ENCODE data around the gene CCDC197. TPM values are rescaled to one million over a fixed set of nuclear protein-coding genes. Genes with fewer than 3 reads are reported as not detected.
A peak's percentile ranks its signal among the peaks of the same experiment; 100 is the strongest.

Gene CCDC197
- total RNA-seq, 1 experiment from 2014 or later: not detected

DNA sequence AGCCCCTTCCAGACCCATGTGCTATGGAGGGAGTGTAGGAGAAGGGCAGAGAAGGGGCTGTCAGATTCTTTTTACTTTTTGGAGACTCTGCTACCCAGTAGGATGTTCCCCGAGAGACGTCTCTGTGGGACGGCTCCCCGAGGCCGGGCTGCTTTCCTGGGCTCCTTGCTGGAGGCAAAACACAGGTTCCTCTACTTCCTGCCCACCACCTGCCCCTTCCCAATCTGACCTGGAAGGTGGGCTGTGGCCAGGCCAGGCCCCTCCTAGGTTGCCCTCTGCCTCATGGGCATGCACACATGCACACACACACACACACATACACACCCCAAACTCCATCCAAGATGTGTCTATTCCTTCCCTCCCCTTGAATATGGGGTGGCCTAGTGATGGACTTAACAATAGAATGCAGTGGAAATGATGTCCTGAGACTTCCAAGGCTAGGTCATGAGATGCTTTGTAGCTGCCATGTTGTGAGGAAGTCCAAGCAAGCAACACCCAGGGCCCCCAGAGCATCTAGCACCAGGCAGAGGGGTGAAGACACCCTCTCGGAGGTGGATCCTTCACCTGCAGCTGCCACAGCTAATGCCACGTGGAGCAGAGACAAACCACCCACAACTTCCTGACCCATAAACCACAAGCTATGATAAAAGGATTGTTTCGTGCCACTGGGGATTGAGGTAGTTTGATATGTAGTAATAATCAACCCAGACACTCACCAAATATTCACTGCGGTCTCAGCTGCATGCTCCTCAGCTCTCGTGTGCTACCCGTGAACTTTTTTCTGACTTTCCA is 19.1 kb upstream of the CCDC197 start:
- no peak for DNase-seq (ENCODE audit: low spot score)

DNA sequence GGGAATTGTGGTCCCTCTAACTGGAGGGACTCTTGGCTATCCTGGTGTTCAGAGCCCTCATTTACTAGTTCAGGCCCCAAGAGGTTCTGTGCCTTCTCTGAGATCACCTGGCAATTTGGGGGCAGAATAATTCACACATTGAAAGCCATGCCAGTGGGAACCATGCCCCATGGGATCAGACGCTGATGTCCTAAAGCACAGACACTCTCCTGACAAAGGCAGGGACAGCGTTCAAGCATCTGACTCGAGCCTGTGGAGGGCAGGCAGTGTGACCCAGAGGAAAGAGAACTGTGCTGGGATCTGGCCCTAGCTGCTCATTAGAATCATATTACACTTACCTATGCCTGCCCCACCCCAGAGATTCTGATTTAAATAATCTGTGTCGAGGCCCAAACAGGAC is 18.4 kb upstream of the CCDC197 start:
- no peak for DNase-seq (ENCODE audit: low spot score)

DNA sequence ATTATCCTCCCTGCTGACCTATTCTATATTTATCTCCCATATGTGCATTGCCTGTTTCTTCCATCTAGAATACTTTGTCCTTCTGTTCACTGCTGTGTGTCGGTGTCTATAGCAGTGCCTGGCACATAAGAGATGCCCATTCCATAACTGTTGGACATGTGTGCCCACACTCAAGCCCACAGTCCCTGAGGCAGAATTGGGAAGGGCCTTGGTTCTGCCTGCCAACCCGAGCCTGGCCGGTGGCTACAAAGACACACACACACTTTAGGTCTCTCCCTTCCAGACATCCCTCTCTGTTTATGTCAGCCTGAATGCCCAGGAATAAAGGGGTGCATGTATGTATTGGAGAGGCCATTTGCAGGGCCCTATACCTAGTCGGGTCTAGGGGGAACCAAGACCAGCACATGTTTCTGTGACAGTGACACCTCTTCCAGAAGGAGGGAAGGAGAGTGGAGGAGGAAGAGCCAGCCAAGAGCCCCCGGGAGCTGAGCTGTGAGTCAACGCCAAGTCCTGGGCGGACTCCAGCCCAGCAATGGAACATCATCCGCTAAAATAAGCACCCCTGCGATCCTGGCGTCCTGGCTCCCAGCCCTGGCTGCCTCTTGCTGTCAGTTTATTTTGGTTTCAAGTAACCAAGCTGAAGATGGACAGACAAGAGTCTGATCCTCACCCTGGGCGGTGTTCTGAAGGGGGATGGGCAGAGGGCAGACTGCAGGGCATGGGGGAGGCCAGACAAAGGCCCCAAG is 16.5 kb upstream of the CCDC197 start:
- DNase-seq (ENCODE audit: low spot score): no peak

DNA sequence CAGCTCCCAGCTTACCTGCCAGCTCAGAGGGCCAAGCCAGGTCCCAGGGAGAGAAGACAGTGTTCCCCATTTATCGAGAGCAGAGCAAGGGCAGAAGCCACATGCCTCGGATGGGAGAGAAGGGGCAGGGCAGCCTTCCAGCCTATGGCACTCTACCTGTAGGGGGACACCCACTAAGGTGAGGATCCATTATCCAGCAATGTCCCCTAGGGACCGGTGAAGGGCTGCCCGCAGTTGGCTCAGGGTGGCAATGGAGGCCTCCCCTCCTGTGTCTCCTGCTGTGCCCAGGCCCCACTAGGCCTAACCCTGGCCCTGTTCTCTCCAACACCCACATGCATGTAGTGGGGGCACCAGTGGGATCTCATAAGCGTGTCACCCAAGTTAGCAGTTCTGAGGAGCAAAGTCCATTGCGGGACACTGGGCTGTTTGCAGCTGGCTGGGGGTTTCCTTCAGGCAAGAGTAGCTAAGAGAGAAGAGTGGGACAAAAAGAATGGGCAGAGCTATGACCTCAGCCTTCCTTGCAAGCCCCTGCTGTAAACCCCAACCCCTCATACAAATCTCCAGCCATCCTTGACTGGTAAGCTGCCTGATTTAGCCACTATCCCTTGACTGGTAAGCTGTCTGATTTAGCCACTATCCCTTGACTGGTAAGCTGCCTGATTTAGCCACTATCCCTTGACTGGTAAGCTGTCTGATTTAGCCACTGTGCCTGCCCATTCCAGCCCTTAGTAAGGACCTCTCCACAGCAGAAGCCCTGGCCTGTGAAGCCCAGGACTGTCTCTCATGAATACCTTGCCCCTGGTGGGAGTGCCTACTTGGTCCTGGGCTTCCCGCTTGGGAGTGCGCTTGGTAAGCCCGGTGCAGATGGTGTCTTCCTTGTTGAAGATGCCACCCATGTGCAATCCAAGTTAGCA is 15.5 kb upstream of the CCDC197 start:
- DNase-seq (ENCODE audit: low spot score): no peak

DNA sequence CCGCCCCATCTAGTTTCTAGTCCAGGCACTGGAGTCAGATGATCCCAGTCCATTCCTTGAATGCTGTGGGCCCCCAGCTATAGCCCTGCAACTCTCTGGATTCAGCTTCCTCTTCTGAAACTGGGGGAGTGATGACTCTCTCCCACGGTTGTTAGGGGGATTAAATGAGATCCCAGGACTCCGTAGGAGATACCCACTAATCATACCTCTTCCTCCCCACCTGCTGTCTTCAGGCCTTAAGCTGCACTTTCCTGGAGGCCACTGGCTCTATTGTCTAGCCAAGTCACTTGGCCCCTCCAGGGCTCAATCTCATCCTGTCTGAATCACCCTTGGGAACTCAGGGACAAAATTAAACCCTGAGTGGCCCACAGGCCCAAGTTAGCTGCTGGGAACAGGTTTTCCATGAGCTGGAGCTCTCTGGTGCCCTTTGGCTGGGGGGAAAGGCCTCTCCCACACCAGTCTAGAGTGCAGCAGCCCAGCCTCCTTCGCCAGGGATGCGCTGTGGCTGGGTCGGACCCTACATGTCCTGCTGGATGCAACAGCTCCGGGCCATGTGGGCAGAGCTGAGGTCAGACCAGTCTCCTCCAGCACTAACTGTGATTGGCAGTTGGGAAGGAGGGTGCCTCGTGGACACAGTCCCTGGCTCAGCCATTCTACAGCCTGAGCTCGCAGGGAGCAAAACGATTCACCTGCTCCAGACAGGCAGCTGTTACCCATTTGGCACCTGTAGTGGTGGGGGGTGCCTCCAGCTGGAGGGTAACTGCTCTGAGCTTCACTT is 14.7 kb upstream of the CCDC197 start:
- no peak for DNase-seq (ENCODE audit: low spot score)

DNA sequence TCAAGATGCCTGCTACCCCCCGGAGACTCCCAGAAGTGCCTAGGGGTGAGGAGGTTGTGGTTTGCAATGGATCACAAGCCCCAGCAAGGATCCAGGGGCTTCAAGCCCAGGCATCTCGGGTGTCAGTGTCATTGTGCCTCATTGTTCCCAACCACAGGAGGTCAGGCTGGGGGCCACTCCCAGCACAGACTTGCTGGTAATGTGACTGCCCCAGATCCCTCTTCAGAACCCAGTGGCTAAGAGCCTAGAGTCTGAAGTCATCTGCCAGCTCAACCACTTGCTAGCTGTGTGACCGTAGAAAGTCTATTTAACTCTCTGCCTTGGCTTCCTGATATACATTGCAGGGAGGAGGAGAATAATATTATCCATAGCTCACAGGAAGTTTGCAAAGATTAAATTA is 13.0 kb upstream of the CCDC197 start:
- DNase-seq (ENCODE audit: low spot score): no peak

DNA sequence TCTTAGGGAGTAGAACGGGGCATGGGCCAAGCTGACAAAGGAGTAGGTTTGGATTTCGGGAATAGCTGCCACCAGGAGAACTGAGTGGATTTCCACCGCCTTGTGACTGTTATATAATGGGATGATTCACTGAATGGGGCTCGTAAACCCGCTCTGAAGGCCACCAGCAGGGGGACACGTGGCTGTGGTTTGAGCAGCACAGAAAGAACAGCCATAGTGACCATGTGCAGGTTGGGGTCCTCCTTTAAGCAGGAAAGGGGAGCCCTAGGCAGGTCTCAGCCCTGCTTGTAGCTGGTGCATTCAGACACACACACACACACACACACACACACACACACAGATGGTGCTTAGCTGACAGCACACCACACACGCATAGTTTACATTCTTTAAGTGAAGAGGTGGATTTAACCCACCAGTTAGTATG is 12.1 kb upstream of the CCDC197 start:
- peak; percentile 79 for DNase-seq (ENCODE audit: low spot score)

DNA sequence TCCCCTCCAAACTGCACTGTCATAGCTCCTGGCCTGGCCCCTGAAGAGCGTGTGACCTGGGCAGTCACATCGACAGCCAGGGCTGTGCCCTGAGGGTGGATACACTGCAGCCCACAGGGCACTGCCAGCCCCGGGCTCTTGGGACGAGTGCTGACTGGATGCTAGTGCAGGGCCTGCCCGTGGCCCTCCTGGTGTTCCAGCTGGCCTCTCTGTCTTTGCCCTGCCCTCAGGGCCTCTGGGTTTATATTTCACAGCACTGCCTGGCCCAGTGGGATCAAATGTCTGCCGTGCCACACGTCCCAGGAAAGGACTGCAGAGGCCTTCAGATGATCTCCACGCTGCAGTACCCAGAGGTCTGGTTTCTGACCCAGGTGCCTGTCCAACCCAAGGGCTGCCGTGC is 10.1 kb upstream of the CCDC197 start:
- DNase-seq (ENCODE audit: low spot score): peak; percentile 19

DNA sequence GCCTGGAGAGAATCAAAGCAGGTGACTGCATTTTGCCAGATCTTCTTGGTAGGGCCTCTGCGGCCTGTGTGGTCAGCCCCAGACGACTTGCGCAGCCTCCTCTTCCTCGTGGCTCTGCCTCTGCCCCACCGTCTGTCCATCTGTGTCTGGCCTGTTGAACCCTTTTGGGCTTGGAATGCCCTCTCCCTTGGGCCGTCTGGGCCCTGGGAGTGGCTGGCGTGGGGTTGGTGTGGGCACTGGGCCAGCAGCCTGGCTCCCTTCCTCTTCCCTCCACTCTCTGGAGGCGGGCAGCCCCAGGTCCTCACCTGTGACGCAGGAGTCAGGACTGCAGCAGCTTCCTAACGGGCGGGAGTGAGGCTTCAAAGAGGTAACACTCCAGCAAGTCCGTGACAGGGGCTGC is 9.7 kb upstream of the CCDC197 start:
- DNase-seq (ENCODE audit: low spot score): no peak

DNA sequence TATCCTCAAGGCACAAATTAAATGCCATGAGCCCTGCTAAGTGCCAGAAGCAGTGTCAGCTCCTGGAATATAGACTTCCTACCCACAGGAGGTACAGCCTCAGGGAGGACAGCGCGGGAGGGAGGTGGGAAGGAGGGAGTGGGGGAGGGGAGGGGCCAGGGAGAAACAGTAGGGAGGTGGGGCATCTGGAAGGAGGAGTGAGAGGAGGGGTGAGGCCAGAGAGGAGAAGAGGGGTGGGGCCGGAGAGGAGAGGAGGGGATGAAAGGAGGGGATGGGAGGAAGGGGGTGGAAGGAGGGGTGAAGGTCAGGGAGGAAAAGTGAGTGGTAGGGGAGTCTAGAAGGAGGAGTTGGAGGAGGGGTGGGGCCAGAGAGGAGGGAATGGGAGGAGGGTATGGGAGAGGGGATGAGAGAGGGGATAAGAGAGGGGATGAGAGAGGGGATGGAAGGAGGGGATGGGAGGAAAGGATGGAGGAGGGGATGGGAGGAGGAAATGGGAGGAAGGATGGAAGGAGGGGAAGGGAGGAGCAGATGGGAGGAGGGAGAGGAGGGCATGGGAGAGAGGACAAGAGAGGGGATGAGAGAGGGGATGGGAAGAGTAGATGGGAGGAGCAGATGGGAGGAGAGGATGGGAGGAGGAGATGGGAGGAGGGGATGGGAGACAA is 9.2 kb upstream of the CCDC197 start:
- no peak for DNase-seq (ENCODE audit: low spot score)

DNA sequence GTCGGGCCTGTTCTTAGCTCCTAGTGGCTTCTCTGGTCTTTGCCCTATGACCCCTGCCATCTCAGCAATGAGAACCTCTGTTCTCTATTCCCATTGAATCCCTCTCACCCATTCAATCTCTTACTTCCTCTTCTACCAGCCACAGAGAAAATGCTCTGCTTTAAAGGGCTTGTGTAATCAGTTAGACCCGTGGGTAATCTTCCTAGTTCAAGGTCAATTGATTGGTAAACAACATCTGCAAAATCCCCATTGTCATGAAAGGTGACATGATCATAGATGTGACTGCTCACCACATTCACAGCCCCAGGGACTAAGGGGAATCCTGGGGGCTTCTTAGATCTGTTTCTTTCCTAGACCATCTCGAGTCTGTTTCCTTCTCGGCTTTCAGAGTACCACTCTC is 7.2 kb upstream of the CCDC197 start:
- no peak for DNase-seq (ENCODE audit: low spot score)

DNA sequence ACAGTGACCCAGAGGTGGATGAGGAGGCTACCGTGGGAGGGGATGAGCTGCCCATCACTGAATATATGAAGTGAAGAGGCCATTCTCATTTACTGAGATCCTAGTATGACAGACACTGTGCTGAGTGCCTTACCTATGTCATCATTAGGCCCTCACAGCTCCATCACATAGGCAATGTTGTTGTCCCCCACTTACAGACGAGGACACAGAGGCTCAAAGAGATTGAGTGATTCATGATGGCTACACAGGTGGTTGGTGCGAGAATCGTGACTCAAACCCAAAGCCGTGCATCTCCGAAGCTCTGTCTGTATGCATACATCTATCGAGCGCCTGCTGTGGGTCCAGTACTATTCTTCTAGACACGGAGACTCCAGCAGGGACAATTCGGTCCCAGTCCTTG is 5.9 kb upstream of the CCDC197 start:
- no peak for DNase-seq (ENCODE audit: low spot score)

DNA sequence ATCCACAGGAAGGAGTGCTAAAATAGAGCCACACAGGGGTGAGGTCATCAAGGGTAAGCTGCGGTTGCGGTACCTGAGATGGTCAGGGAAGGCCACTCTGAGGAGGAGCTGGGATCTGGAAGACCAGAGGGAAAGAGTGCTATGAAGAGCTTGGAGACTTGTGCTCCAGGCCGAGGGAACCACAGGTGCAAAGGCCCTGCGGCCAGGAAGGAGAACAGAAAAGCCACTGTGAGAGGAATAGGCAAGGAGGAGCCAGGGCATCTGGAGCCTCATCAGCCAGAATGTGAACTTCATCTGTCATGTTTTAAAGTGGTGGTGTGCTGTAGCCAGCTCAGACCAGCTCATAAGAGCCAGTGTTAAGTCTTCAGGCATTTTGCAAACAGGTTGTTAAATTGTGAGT is 5.5 kb upstream of the CCDC197 start:
- DNase-seq (ENCODE audit: low spot score): no peak

DNA sequence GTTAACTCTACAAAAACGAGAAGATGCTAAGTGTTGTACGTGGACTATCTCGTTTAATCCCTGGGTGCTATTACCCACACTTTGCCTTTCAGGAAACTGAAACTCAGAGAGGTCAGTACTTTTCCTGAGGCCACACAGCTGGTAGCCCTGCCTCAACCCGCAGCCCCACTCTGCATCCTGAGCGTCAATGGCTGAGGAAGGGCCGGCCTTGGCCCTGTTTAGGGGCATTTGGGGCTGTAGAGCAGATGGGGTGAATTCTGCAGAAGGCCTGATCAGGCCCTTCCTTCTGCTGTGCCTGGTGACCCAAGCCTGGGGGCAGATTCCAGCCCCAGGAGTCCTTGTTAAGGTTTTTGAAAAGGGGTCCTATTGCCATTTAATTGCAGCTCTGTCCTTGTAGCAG is 3.7 kb upstream of the CCDC197 start:
- no peak for DNase-seq (ENCODE audit: low spot score)

DNA sequence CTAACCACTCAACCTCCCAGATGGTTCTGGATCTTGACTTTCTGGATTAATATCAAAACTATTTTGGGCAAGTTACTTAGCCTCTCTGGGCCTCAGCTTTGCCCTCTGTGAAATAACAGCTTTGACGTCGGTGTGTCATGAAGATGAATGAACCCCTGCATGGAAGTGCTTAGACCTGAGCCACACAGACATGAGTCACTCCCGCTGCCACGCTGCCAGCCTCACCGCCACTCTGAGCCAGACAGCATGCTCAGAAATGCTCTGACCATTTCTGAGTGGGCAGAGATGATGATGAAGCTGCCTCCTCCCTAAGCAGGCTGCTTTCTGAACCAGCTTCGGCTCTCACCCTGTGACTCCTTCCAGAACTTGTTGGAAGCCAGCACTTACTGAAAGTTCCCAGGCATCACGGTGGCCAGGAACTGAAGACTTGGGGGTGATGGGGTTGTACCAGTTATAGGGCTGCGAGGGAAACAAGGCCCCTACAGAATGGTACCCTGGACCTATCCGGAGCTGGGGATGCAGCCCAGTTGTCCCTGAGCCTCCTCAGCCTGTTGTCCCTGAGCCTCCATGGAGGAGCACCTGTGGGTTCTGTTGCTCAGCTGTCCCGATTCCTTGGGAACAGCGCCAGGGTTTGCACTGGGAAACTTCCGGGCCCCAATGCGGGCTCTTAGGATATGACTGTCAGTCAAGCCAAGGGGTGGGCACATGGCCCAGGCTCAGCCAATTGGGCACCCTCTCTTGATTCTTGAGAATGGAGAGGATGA is 2.0 kb upstream of the CCDC197 start:
- DNase-seq (ENCODE audit: low spot score): peak; percentile 68

DNA sequence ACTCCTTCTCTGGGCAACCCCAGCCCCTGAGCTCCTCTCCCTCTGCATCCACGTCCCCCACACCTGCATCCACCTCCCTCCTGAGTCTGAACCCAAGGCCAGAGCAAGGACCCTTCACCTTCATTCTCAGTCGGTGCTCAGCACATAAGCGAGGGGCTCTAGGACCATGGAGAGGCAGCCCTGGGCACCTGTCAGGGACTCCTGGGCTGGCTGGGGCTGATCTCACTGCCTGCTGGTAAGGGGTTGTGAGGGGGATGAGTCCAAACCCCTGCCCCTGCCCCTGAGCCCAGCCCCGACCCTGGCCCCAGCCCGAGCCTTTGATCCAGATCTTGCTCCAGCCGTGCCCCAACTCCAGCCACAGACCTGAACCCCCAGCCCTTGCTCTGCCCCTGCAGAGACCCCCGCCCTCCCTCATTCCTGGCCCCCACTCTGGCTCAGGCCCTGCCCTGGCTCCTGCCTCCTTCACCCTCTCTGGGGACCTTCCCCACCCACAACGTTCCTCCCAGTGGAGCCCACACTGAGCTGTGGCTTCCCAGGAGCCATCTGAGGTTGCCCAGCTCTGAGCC is 888 bp upstream of the CCDC197 start:
- DNase-seq (ENCODE audit: low spot score): no peak

DNA sequence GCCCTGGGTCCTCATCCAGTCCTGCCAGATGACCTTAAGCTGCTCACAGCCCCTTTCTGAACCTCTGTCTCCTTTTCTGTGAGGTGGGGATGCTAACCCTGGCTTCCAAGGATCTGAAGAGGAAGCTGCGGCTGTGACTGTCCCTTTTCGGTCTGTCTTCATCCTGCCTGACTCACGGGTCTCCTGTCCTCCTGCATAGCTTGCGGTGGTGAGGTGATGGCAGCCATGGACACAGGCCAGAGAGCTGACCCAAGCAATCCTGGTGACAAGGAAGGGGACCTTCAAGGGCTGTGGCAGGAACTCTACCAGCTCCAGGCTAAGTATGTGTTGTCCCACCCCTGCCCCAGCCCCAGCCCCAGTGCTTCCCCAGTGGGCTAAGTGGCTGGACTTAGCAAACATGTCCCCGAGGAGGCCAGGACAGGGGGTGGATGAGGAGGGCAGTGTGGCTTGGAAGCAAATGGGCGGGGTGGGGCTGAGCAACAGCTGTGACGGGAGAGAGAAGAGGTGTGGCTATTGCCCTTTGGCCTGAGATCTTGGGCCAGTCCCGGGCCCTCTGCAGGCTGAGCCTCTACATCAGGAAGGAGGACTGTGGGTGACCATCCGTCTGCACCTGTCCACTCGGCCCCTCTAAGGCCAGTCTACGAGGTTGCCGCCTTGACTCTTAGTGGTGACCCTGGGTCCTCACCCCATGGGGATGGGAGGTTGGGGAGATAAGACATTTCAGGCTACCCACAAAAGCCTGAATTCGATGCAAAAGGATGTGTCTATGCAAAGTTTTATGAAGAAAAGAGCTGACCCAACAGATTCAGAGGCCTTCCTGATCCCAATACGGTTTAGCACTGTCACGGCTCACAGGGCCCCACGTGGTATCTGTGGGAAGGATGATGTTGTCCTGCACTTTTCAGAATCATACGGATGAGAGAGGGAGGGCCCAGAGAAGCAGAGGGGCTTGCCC is 1.1 kb downstream of the CCDC197 start:
- DNase-seq (ENCODE audit: low spot score): no peak

DNA sequence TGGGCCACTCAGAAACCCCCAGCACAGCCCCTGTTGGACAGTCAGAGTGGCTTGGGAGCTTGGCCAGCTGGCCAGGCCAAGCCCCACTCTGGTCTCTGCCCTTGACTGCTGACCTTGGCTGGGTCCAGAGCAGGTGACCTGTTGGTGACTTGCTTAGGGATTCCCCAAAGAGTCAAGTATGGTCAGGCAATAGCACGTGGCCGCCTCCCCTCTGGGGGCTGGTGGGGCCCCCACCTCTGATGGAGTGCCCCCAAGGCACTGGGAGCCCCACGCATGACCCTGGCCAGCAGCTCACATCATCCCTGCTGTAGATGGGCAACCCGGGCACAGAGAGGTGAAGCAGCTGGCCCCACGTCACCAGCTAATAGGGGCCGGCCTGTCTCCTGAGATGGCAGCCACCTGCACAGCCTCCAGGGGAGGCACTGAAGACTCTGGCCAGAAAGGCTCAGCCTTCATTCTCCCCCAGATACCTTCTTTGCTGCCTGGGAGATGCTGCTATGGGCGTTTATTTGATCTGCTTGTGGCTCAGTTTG is 1.8 kb downstream of the CCDC197 start:
- DNase-seq (ENCODE audit: low spot score): no peak
